Ovary (tissue), 10 donors: Measurements from ENCODE around the gene PCDHA11. TPM values are rescaled to one million over a fixed set of nuclear protein-coding genes. Genes with fewer than 3 reads are reported as not detected.
"Not testable (repeated sequence)": the region's sequence is repeated elsewhere in the genome, so short reads cannot be mapped to it uniquely, and the experiment has no call there.

Experiments
- DNase-seq, 5 donors: peaks; one replicate each; pipeline ENCODE4 v3.0.0-alpha.2; 2019 to 2020
- H3K27ac ChIP-seq, 2 donors: fragments of 200-600 bp; one replicate each; pipeline versions ENCODE4 v1.5.1 to v1.8.0; 2019 to 2022
- H3K27me3 ChIP-seq: fragments of 200-600 bp; one replicate; pipeline ENCODE4 v1.8.0; 2022
- H3K36me3 ChIP-seq: fragments of 200-600 bp; sonication (generic); one replicate; pipeline ENCODE4 v1.5.1; 2019
- H3K4me1 ChIP-seq: one replicate; pipeline ENCODE4 v1.8.1; 2013; ENCODE audit warnings: mild to moderate bottlenecking, moderate library complexity; ENCODE audit not compliant: insufficient read depth
- H3K4me3 ChIP-seq: fragments of 200-600 bp; sonication (generic); one replicate; pipeline ENCODE4 v1.5.1; 2017
- H3K9me3 ChIP-seq, 2 donors: fragments of 200-600 bp in 1 of 2; sonication (generic) in 1 of 2; one replicate each; pipeline versions ENCODE4 v1.5.1 to v1.8.1; 2013 to 2019; ENCODE audit warnings: mild to moderate bottlenecking in 1 of 2, moderate library complexity in 1 of 2
- EP300 ChIP-seq: sonication (generic); formaldehyde crosslinking; IDR thresholded peaks from one replicate; pipeline ENCODE4 v1.6.1; 2017; ENCODE audit warnings: antibody characterized with exemption
- POLR2A ChIP-seq: fragments of 450-650 bp; IDR thresholded peaks from one replicate; pipeline ENCODE4 v1.6.1; 2017; ENCODE audit warnings: antibody characterized with exemption, mild to moderate bottlenecking, moderate library complexity
- WGBS, 3 donors: extraction: QIAGEN DNeasy Blood & Tissue Kit in 1 of 3; methylation state at CpG; one replicate each; pipeline versions ENCODE4 v1.1.5 to v1.1.7; 2013 to 2017; 5-methylcytosine and 5-hydroxymethylcytosine counted together
- intact Hi-C, 4 donors: fragments of 100-400 bp; cut with DNase I; formaldehyde crosslinking; loops; one replicate each; pipeline versions ENCODE4 v1.11.0 to v1.15.1; 2022 to 2023
- long read RNA-seq, 3 donors: library from polyadenylated mRNA in 2 of 3; unstranded in 2 of 3; transcript quantifications; one replicate each; pipeline ENCODE4 v2.0.0 and lab custom pipeline, GENCODE V29; 2021 to 2026
- polyA plus RNA-seq, 2 donors: library from polyadenylated mRNA; stranded (reverse); fragments of 200-250 nt in 1 of 2; fragments of 350-450 nt in 1 of 2; fragmentation: Illumina TruSeq in 1 of 2; extraction: RNeasy Lipid Tissue Mini Kit (QIAGEN cat#74804) in 1 of 2; gene quantifications; one replicate each; pipeline ENCODE4 v1.2.3, GENCODE V29; 2013 to 2014
- total RNA-seq, 7 donors: library from RNA; depleted of rRNA in 2 of 7; stranded (reverse); fragments of >200 nt in 2 of 7; fragmentation: NEBNext Ultra II Directional in 3 of 7; extraction: Animal tissue kit (Norgen Biotek cat#: 25700) in 3 of 7; gene quantifications; one replicate each; pipeline versions ENCODE4 v1.1.0 to v1.2.4, GENCODE V29; 2016 to 2023
- TF ChIP-seq, protein P1 (sequence below), 3 donors: fragments of 450-650 bp in 2 of 3; fragments of 200-600 bp in 1 of 3; IDR thresholded peaks; one replicate each; pipeline versions ENCODE4 v1.5.1 to v1.8.0; 2016 to 2022; ENCODE audit warnings: antibody characterized with exemption in 3 of 3, mild to moderate bottlenecking in 1 of 3
- donor health status: DM: no; HTN: no; CAD: no; lungs with moderate emphysema.
- donor health status: DM: no; HTN: no; CAD: no.
- donor health status: Bipolar disorder and iron deficiency.
- donor health status: DM: yes; HTN: yes; CAD: no.
- donor health status: DM: no; HTN: no; CAD: no.
- donor health status: DM: yes; HTN: yes; CAD: no.

Gene PCDHA11, protein sequence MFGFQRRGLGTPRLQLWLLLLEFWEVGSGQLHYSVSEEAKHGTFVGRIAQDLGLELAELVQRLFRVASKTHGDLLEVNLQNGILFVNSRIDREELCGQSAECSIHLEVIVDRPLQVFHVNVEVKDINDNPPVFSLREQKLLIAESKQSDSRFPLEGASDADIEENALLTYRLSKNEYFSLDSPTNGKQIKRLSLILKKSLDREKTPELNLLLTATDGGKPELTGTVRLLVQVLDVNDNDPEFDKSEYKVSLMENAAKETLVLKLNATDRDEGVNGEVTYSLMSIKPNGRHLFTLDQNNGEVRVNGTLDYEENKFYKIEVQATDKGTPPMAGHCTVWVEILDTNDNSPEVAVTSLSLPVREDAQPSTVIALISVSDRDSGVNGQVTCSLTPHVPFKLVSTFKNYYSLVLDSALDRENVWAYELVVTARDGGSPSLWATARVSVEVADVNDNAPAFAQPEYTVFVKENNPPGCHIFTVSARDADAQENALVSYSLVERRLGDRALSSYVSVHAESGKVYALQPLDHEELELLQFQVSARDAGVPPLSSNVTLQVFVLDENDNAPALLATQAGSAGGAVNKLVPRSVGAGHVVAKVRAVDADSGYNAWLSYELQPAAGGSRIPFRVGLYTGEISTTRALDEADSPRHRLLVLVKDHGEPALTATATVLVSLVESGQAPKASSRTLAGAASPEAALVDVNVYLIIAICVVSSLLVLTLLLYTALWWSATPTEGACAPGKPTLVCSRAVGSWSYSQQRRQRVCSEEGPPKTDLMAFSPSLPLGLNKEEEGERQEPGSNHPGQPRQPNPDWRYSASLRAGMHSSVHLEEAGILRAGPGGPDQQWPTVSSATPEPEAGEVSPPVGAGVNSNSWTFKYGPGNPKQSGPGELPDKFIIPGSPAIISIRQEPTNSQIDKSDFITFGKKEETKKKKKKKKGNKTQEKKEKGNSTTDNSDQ
- total RNA-seq (under 1 TPM; 0.23 to 0.79 (median 0.53) TPM), polyA plus RNA-seq (under 1 TPM; 0.04 to 0.08 TPM)
- long read RNA-seq, donor 1: 0 reads
- long read RNA-seq, donor 2, full-length matches to known transcripts: 1 of 1 reads
- long read RNA-seq, donor 2, partial matches to known transcripts: 0 of 1 reads
- long read RNA-seq, donor 2, other reads (novel, unspliced or antisense): 0 of 1 reads
- long read RNA-seq, donor 3: 0 reads

DNA sequence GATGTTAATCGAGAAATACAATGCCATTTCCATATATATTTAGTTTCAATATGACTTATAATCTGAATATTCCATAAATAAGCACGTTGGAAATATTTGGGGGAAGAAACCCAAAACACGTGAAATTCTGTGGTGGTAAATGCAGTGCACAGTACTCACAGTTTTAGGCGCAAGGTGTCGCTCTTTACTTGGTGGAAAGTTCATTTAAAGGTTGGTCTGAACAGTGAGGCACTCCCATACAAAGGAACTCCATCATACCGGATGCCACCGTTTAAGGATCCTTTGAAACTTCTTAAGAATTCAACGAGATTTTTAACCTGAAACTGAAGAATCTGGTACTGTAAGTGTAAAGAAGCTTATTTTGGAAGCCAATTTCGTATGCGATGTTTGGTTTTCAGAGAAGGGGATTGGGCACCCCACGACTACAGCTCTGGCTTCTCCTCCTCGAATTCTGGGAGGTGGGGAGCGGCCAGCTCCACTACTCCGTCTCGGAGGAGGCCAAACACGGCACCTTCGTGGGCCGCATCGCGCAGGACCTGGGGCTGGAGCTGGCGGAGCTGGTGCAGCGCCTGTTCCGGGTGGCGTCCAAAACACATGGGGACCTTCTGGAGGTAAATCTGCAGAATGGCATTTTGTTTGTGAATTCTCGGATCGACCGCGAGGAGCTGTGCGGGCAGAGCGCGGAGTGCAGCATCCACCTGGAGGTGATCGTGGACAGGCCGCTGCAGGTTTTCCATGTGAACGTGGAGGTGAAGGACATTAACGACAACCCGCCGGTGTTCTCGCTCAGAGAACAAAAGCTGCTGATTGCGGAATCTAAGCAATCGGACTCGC is at the start of gene PCDHA11:
Gene PCDHA11, plus strand, starts transcription at position 237 of the 834 bp plus-strand sequence. Its CDS starts 147 bp downstream, at position 384.
- intact Hi-C loops: no loop called here
- 11 to 20% (median 16%) methylated on average over 41 of the region's 41 CpGs for WGBS, 3 donors
- no peaks in the 10 kb centered on the region for H3K36me3 ChIP-seq
- no peak for TF ChIP-seq EP300
- H3K9me3 ChIP-seq: peaks cover 0 to 18% of the 10 kb centered on the region in 2 donors
- H3K4me1 ChIP-seq: no peaks in the 10 kb centered on the region
- no peak for DNase-seq
- H3K27me3 ChIP-seq: no peaks in the 10 kb centered on the region
- H3K27ac ChIP-seq: no peak within 1 kb of the TSS
- no peak within 1 kb of the TSS for H3K4me3 ChIP-seq

- no peaks in the 10 kb centered on the region for H3K4me1 ChIP-seq
- no peaks in the 10 kb centered on the region for H3K27me3 ChIP-seq
- 22 to 34% (median 31%) methylated on average over 39 of the region's 39 CpGs for WGBS, 3 donors
- DNase-seq: peak in 1 of 5 donors; percentile 44
- TF ChIP-seq POLR2A (no peak), EP300 (no peak)
- TF ChIP-seq, protein P1, sequence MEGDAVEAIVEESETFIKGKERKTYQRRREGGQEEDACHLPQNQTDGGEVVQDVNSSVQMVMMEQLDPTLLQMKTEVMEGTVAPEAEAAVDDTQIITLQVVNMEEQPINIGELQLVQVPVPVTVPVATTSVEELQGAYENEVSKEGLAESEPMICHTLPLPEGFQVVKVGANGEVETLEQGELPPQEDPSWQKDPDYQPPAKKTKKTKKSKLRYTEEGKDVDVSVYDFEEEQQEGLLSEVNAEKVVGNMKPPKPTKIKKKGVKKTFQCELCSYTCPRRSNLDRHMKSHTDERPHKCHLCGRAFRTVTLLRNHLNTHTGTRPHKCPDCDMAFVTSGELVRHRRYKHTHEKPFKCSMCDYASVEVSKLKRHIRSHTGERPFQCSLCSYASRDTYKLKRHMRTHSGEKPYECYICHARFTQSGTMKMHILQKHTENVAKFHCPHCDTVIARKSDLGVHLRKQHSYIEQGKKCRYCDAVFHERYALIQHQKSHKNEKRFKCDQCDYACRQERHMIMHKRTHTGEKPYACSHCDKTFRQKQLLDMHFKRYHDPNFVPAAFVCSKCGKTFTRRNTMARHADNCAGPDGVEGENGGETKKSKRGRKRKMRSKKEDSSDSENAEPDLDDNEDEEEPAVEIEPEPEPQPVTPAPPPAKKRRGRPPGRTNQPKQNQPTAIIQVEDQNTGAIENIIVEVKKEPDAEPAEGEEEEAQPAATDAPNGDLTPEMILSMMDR (IDR thresholded peaks at IDR 0.05): no peak
- H3K9me3 ChIP-seq: peaks cover 0 to 8% of the 10 kb centered on the region in 2 donors
- no peaks in the 10 kb centered on the region for H3K36me3 ChIP-seq
- intact Hi-C loops: no loop called here
- no peak within 1 kb of the TSS for H3K4me3 ChIP-seq
- H3K27ac ChIP-seq: no peak within 1 kb of the TSS
These were observed 47.1 kb upstream of the PCDHA11 start, which contains the start of gene PCDHA5 for GRCh38 chr5:140821375-140822280. Gene PCDHA5 (plus strand): TSS chr5:140821613.

DNA sequence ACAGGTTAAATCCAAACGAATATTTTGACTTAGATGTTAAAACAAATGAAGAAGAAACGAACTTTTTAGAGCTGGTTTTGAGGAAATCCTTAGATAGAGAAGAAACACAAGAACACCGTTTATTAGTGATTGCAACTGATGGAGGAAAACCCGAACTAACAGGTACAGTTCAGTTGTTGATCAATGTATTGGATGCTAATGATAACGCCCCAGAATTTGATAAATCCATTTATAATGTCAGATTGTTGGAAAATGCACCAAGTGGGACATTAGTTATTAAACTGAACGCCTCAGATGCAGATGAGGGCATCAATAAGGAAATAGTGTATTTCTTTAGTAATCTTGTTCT is 46.5 kb upstream of the PCDHA11 start:
- Histone ChIP-seq H3K27me3 (no peaks in the 10 kb centered on the region), H3K4me3 (no peak overlapping the region), H3K36me3 (no peaks in the 10 kb centered on the region), H3K9me3 (peaks cover 0 to 8% of the 10 kb centered on the region in 2 donors), H3K4me1 (no peaks in the 10 kb centered on the region), H3K27ac (no peak overlapping the region)
- intact Hi-C loops: no loop called here
- TF ChIP-seq, protein P1 (IDR thresholded peaks at IDR 0.05): no peak
- no peak for TF ChIP-seq EP300
- no peak for TF ChIP-seq POLR2A
- DNase-seq: no peak
- WGBS, 3 donors: 25 to 32% (median 27%) methylated on average over 6 of the region's 6 CpGs

DNA sequence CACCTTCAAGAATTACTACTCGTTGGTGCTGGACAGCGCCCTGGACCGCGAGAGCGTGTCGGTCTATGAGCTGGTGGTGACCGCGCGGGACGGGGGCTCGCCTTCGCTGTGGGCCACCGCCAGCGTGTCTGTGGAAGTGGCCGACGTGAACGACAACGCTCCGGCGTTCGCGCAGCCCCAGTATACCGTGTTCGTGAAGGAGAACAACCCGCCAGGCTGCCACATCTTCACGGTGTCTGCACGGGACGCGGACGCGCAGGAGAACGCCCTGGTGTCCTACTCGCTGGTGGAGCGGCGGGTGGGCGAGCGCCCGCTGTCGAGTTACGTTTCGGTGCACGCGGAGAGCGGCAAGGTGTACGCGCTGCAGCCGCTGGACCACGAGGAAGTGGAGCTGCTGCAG is 45.8 kb upstream of the PCDHA11 start:
- H3K4me3 ChIP-seq, H3K36me3 ChIP-seq, H3K27me3 ChIP-seq, H3K4me1 ChIP-seq, DNase-seq, intact Hi-C loops, H3K27ac ChIP-seq, H3K9me3 ChIP-seq: not testable (repeated sequence)
- WGBS, 3 donors: 40 to 54% (median 53%) methylated on average over 48 of the region's 48 CpGs
